HG03097 (cell line): ENCODE results near the gene SNX7.

Source experiments
- ATAC-seq: cut with Tn5 transposase; IDR thresholded peaks from one replicate; pipeline ENCODE4 v1.9.1; 2021; ENCODE audit not compliant: unreplicated experiment, low FRiP score

Gene SNX7

DNA sequence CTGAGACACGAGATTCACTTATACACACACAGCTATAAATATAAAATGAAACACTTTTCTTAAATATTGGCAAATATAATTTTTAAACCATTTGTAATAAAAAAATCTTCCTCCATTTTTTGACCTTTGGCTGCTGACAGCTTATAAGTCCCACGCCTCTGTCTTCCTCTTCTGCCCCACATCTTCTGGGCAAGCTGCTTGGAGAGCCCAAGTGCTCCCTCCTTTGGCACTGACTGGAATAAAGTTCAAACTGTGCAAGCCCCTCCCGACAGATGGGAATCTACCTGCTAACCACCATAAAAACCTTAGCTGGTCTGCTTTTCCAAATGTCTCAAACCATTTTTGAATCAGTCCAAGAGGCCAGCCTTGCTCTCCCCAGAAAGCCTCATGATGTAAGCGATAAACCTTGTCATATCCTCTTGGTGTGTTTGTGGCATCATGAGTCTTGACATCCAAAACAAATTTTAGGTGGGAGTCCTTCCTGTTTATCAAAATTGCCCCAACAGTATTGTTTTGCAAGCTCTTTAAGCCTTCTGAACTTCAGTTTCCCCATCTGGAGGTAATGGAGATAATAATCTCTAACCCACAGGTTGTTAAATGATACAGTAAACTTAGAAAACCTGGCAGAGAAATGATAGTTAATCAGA, 99.8 kb downstream of the SNX7 start:
- no peak for ATAC-seq

GRCh38 chr1:98763488-98764150, 102.1 kb downstream of the SNX7 start:
- ATAC-seq = no peak

DNA sequence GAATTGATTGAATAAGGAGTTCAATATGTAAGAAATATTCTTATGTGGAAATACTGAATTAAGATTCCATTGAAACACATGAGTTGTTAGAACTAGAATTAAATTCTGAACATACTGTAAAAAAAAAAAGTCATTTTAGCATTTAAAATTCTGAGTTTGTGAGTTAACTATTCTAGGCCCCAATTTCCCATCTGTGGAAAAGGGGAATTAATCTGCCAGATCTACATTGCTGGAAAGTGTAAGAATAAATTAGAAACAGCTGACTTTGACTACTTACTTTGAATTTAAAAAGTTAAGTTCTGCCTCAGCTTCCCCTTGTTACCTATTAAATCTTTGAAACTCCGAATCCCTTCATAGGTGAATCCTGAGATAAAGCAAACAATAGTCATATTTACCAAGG, 103.0 kb downstream of the SNX7 start:
- no peak for ATAC-seq

DNA sequence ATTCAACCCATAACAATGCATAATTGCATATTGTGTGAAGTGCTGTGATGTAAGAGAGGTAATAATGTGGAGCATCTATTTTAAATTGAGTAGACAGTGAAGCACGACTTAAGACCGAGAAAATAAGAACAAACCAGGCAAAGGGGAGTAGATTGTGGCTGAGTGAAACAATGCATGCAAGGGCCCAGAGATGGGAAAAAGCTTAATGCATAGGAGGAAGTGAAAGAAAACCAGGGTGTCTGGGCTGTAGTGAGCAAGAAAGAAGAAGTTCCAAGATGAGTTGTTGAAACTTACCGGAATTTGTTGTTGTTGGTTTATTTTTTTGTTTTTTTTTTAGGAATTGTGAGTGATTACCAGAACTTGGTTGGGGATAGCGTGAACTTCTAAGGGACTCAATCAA, 104.7 kb downstream of the SNX7 start:
- ATAC-seq = no peak

GRCh38 chr1:98769162-98769561, 107.6 kb downstream of the SNX7 start:
- ATAC-seq = no peak

GRCh38 chr1:98781906-98782305, 120.4 kb downstream of the SNX7 start:
- ATAC-seq = no peak

GRCh38 chr1:98783821-98784220, 122.3 kb downstream of the SNX7 start:
- ATAC-seq = no peak

- no peak for ATAC-seq
Observed at GRCh38 chr1:98791498-98791897, 130.0 kb downstream of the SNX7 start.

GRCh38 chr1:98792123-98792522, 130.6 kb downstream of the SNX7 start:
- ATAC-seq = no peak

DNA sequence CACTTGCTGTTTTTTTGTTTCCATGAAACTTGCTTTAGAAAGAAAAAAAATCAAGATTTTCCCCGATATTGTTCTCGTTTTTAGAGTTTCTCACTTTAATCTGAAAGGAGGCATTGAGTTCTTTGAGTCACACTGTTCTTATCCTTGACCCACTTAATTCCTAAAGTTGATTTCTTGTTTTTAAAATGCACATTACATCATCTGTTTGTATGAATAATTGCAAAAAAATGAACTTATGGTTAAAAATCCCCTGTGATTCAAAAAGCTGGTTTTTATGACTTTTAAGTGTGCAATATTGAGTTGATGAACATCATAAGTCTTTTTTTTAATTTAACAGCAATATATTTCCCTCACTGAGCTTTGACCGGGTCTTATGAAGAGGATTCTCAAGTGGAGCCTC, 131.6 kb downstream of the SNX7 start:
- ATAC-seq = no peak

DNA sequence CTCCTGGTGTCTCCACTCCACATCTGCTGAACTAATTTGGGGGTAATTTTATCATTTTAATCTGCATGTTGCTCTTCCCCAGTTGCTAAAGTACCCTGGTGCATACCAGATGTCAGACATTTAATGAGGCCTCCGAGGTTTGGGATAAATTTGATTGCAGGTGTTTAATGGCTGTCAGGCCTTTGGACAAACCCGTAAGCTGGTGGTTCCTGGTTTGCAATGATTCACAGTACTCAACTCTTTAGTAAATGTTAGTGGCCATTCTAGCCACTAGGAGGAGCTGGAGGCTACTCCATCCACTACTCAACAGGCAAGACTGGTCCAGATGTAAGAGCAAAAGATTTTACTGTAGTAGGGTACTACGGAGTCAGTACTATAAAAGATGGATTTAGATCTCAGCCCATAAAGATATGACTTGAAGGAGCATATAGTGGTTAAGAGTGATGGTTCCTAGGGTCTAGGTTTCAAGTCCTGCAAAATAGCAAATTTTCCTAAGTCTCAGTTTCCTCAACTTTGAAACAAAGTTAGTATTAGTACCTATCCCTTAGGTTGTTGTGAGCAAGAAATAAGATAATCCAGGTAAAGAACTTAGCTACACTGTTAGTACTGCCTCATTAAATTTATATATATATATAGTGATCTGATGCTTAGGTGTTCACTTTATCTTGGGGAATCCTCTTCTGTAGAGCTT, 132.8 kb downstream of the SNX7 start:
- ATAC-seq = peak; percentile 94

DNA sequence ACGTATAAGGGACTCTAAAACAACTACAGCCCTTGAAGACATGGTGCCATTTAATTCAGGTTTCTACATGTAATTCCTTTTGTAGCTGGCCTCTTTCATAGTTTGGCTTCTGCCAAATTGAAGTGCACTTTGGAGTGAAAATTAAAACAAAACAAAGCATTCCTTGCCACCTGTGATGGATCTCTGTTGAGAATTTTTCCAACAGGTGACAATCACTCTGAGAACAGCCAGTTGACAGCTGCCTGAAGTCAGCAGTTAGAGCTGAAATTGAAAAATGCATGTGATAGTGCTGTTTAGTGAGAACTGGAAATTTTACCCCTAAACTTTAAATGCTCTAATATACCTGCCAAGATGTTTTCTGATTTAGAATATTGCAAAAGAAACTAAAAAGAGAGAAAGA, 134.5 kb downstream of the SNX7 start:
- no peak for ATAC-seq

- ATAC-seq = no peak
Observed at GRCh38 chr1:98797506-98797905, 136.0 kb downstream of the SNX7 start.
